Bladder microvascular endothelial cell (primary cell): ENCODE data around the gene LHCGR. TPM values are rescaled to one million over a fixed set of nuclear protein-coding genes. Genes with fewer than 3 reads are reported as not detected.

Experiments
- total RNA-seq: library from RNA; depleted of rRNA; stranded (reverse); fragments of >200 nt; gene quantifications from 2 replicates; pipeline ENCODE4 v1.2.3, GENCODE V29; 2014

LHCGR gene
- total RNA-seq = not detected in 2 replicates

GRCh38 chr2:48755473-48755872 lies at the start of gene LHCGR:
Gene LHCGR, minus strand, starts transcription at chr2:48755724. Its CDS starts 53 bp downstream, at chr2:48755671.

Other genes starting within 250 kb of the LHCGR start
- gene STON1, start 225.6 kb downstream of the LHCGR start, total RNA-seq = 4.2 and 5.4 TPM in 2 replicates
- gene GTF2A1L, start 137.9 kb downstream of the LHCGR start, total RNA-seq = 0.19 TPM in 1 of 2 replicates, not detected in the other